SU-DHL-6 (cell line): Measurements from ENCODE around the gene DIPK2A.
A peak's percentile ranks its signal among the peaks of the same experiment; 100 is the strongest.

Experiments
- H2AFZ ChIP-seq: fragments of 200-600 bp; sonication (generic); 2 replicates; pipeline ENCODE4 v1.6.1; 2014; ENCODE audit warnings: low read depth, mild to moderate bottlenecking, moderate library complexity, mixed read lengths, antibody characterized with exemption, low read length; ENCODE audit not compliant: severe bottlenecking
- H3F3A ChIP-seq: fragments of 200-600 bp; shearing (Covaris generic); 2 replicates; pipeline ENCODE4 v1.6.0; 2016; ENCODE audit warnings: antibody characterized with exemption, mild to moderate bottlenecking; ENCODE audit not compliant: insufficient read depth
- H3K27ac ChIP-seq: fragments of 200-600 bp; sonication (generic); 2 replicates; pipeline ENCODE4 v1.5.1; 2016; ENCODE audit warnings: low read depth, mild to moderate bottlenecking, low read length, moderate library complexity, mixed read lengths
- H3K27me3 ChIP-seq: fragments of 200-600 bp; sonication (generic), shearing (Covaris generic); 2 replicates; pipeline ENCODE4 v1.6.0; 2014; ENCODE audit warnings: mild to moderate bottlenecking, low read length
- H3K36me3 ChIP-seq: fragments of 200-600 bp; sonication (generic); 2 replicates; pipeline ENCODE4 v1.6.1; 2014; ENCODE audit warnings: mild to moderate bottlenecking, low read length, mixed read lengths
- H3K4me2 ChIP-seq: fragments of 300-600, 200-600 bp; shearing (Covaris generic), sonication (generic); 2 replicates; pipeline ENCODE4 v1.6.0; 2014; ENCODE audit warnings: low read length, low read depth, mild to moderate bottlenecking; ENCODE audit not compliant: poor library complexity, severe bottlenecking
- H3K4me3 ChIP-seq: fragments of 200-600 bp; sonication (generic); 2 replicates; pipeline ENCODE4 v1.5.1; 2014; ENCODE audit warnings: antibody characterized with exemption, low read length, mild to moderate bottlenecking, mixed read lengths; ENCODE audit not compliant: insufficient read depth, poor library complexity, severe bottlenecking
- H3K79me2 ChIP-seq: fragments of 200-600 bp; sonication (generic); 2 replicates; pipeline ENCODE4 v1.6.1; 2014; ENCODE audit warnings: mild to moderate bottlenecking, low read length, moderate library complexity; ENCODE audit not compliant: insufficient read depth
- H3K9ac ChIP-seq: fragments of 200-600 bp; sonication (generic); 2 replicates; pipeline ENCODE4 v1.7.0; 2014; ENCODE audit warnings: mild to moderate bottlenecking, low read length
- H3K9me2 ChIP-seq: fragments of 200-600 bp; sonication (generic); replicated peaks from 2 replicates; pipeline ENCODE4 v1.6.1; 2014; ENCODE audit warnings: low read length; ENCODE audit not compliant: insufficient read depth
- H3K9me3 ChIP-seq: fragments of 200-600 bp; sonication (generic); 2 replicates; pipeline ENCODE4 v1.6.1; 2014; ENCODE audit warnings: low read length, mixed read lengths; ENCODE audit not compliant: insufficient read depth
- H4K20me1 ChIP-seq: fragments of 200-600 bp; sonication (generic); 2 replicates; pipeline ENCODE4 v1.6.1; 2014; ENCODE audit warnings: low read depth, mild to moderate bottlenecking, antibody characterized with exemption, low read length, moderate library complexity, mixed read lengths
- EZH2phosphoT487 ChIP-seq: fragments of 200-600 bp; sonication (generic), shearing (Covaris generic); conservative IDR thresholded peaks from 2 replicates; pipeline ENCODE4 v1.6.1; 2018; ENCODE audit warnings: mild to moderate bottlenecking, antibody characterized with exemption, low read length, moderate library complexity, mixed read lengths
- TF ChIP-seq, protein P1 (sequence below): fragments of 200-600 bp; sonication (generic); IDR thresholded peaks from one replicate; pipeline ENCODE4 v1.5.1; 2017; ENCODE audit warnings: antibody characterized with exemption, mild to moderate bottlenecking, low read length, moderate library complexity; ENCODE audit not compliant: insufficient read depth, poor library complexity, severe bottlenecking

DIPK2A gene

DNA sequence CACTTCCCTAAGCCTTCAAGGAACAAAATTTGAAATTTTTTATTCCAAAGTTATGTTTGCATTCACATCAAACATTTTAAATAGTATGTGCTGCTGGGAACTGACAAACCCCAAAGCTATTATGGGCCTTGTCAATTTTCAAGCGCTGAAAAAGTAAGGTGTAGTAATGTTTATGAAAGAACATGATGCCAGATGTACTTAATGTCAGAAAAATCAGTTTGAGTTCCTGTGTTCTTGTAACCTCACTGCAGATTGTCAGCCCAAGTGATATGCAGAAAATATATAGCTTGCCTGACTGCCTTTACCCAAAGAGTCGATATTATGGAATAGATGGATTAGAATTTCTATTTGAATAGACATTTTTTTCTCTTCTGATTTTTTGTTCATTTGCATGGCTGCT is 20.8 kb upstream of the DIPK2A start:
- H3F3A ChIP-seq = no peaks in the 10 kb centered on the region
- no peaks in the 10 kb centered on the region for H3K27me3 ChIP-seq
- H2AFZ ChIP-seq = no peak overlapping the region
- no peak overlapping the region for H3K4me3 ChIP-seq
- H3K36me3 ChIP-seq = no peaks in the 10 kb centered on the region
- H3K27ac ChIP-seq = no peak overlapping the region
- TF ChIP-seq EZH2phosphoT487 = no peak
- TF ChIP-seq, protein P1, sequence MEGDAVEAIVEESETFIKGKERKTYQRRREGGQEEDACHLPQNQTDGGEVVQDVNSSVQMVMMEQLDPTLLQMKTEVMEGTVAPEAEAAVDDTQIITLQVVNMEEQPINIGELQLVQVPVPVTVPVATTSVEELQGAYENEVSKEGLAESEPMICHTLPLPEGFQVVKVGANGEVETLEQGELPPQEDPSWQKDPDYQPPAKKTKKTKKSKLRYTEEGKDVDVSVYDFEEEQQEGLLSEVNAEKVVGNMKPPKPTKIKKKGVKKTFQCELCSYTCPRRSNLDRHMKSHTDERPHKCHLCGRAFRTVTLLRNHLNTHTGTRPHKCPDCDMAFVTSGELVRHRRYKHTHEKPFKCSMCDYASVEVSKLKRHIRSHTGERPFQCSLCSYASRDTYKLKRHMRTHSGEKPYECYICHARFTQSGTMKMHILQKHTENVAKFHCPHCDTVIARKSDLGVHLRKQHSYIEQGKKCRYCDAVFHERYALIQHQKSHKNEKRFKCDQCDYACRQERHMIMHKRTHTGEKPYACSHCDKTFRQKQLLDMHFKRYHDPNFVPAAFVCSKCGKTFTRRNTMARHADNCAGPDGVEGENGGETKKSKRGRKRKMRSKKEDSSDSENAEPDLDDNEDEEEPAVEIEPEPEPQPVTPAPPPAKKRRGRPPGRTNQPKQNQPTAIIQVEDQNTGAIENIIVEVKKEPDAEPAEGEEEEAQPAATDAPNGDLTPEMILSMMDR = no peak
- H3K79me2 ChIP-seq = no peaks in the 10 kb centered on the region
- no peaks in the 10 kb centered on the region for H4K20me1 ChIP-seq
- no peak overlapping the region for H3K4me2 ChIP-seq
- no peaks in the 10 kb centered on the region for H3K9me3 ChIP-seq
- no peak overlapping the region for H3K9ac ChIP-seq
- H3K9me2 ChIP-seq = no peaks in the 10 kb centered on the region

DNA sequence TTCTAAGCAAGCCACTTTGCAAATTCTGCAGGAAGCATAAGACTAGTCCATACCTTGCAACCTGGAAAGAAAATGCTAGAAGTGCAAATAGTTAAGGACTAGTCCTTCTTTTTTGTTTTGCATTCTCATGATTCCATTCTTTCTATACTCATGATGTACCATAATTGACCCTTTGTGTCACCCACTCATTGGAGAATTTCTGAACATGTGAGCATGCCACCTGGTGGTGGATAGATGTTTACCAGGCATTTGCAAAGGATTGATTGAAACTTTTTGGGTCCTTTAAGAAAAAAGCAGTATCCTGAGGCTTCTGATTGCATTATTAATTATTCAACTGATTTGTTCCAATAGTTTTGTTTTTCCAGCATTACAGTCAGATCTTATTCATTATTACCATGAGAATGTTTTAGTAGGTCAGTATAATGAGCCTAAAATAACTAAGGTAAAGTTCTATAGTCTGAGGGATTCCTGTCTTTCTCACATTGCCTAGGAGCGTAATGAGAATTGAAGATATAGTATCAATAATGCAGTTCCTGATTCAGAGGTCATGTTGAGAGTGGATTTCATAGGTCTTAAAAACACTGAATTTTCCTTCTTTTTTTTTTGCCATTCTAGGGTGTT is 20.2 kb upstream of the DIPK2A start:
- H3K9me2 ChIP-seq = no peaks in the 10 kb centered on the region
- H3K27me3 ChIP-seq = no peaks in the 10 kb centered on the region
- H3K4me3 ChIP-seq = no peak overlapping the region
- H3K36me3 ChIP-seq = no peaks in the 10 kb centered on the region
- no peaks in the 10 kb centered on the region for H4K20me1 ChIP-seq
- H3K27ac ChIP-seq = no peak overlapping the region
- H3K9ac ChIP-seq = no peak overlapping the region
- TF ChIP-seq EZH2phosphoT487 = no peak
- TF ChIP-seq, protein P1 = peak; percentile 62
- no peak overlapping the region for H3K4me2 ChIP-seq
- no peak overlapping the region for H2AFZ ChIP-seq
- H3F3A ChIP-seq = no peaks in the 10 kb centered on the region
- no peaks in the 10 kb centered on the region for H3K9me3 ChIP-seq
- no peaks in the 10 kb centered on the region for H3K79me2 ChIP-seq

DNA sequence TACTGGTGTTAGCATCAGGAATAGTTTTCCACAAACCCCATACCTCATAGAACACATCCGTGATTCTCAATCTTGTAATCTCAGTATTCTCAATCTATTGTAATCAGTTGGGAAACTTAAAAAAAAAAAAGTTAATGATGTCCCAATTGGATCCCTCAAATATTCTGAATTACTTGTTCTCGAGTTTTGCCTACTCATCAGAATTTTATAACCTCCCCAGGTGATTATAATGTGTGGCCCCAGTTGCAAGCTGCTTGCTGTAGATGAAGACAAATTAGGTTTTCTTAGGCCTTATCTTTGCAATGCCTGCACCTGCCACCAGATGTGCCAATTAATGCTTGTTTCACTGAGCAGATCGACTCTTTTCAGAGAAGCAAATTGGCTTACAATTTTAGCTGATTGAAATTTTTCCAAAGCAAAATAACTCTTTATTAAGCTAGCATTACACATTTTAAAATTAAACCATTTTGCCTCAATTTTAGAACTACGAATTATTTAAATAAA is 19.0 kb upstream of the DIPK2A start:
- Histone ChIP-seq H3K9me2 (no peaks in the 10 kb centered on the region), H4K20me1 (no peaks in the 10 kb centered on the region), H3K9ac (no peak overlapping the region), H3F3A (no peaks in the 10 kb centered on the region), H3K4me3 (no peak overlapping the region), H3K27ac (no peak overlapping the region), H3K27me3 (no peaks in the 10 kb centered on the region), H2AFZ (no peak overlapping the region), H3K36me3 (no peaks in the 10 kb centered on the region), H3K9me3 (no peaks in the 10 kb centered on the region), H3K79me2 (no peaks in the 10 kb centered on the region), H3K4me2 (no peak overlapping the region)
- TF ChIP-seq, protein P1 = no peak
- no peak for TF ChIP-seq EZH2phosphoT487
